Caco-2 (cell line): ENCODE results near the gene CRTC3. TPM values are rescaled to one million over a fixed set of nuclear protein-coding genes. Genes with fewer than 3 reads are reported as not detected.

Experiments used
- BruUV-seq: library from RNA; stranded (reverse); fragments of 400-500 nt; replicated peaks from 2 replicates; lab custom pipeline; 2021; lab: Mats Ljungman, UMichigan
- CTCF ChIA-PET: fragments of 300-600 bp; sonication (Branson Sonifier 250); formaldehyde crosslinking; loops from one replicate; lab custom pipeline; 2022; ENCODE audit warnings: antibody characterized with exemption; lab: Charles Lee
- POLR2A ChIA-PET: fragments of 300-600 bp; sonication (Branson Sonifier 250); formaldehyde crosslinking; loops from one replicate; lab custom pipeline; 2022; ENCODE audit warnings: antibody characterized with exemption; lab: Charles Lee
- DNase-seq, 2 experiments: peaks; one replicate each; pipeline versions ENCODE4 v3.0.0 to v3.0.0-alpha.2; 2020 to 2022
- H3K27me3 ChIP-seq: replicated peaks from 2 replicates; pipeline ENCODE4 v1.6.0; 2011; ENCODE audit warnings: low read length; ENCODE audit not compliant: control insufficient read depth, insufficient read depth
- H3K36me3 ChIP-seq: 2 replicates; pipeline ENCODE4 v1.5.1; 2011; ENCODE audit warnings: low read length; ENCODE audit not compliant: control insufficient read depth, insufficient read depth
- H3K4me1 ChIP-seq: fragments of 250-450 bp; sonication (Bioruptor Pico); 2 replicates; pipeline ENCODE4 v1.5.1; 2020; ENCODE audit warnings: mild to moderate bottlenecking
- H3K4me3 ChIP-seq: 2 replicates; pipeline ENCODE4 v1.5.1; 2011; ENCODE audit warnings: low read depth, mild to moderate bottlenecking, control low read depth, low read length
- H3K9me3 ChIP-seq: fragments of 250-450 bp; sonication (Bioruptor Pico); 2 replicates; pipeline ENCODE4 v1.5.1; 2020; ENCODE audit warnings: mild to moderate bottlenecking, moderate library complexity
- H3K27ac Mint-ChIP-seq: one replicate; pipeline ENCODE4 v1.8.0; 2022; ENCODE audit warnings: mixed read lengths; ENCODE audit not compliant: unreplicated experiment
- H3K27me3 Mint-ChIP-seq: one replicate; pipeline ENCODE4 v1.8.0; 2022; ENCODE audit warnings: mixed read lengths; ENCODE audit not compliant: insufficient read depth, unreplicated experiment
- H3K36me3 Mint-ChIP-seq: one replicate; pipeline ENCODE4 v1.8.0; 2022; ENCODE audit warnings: mild to moderate bottlenecking, mixed read lengths; ENCODE audit not compliant: insufficient read depth, unreplicated experiment
- H3K4me1 Mint-ChIP-seq: one replicate; pipeline ENCODE4 v1.8.0; 2022; ENCODE audit warnings: low read depth, mixed read lengths; ENCODE audit not compliant: unreplicated experiment
- H3K4me3 Mint-ChIP-seq: one replicate; pipeline ENCODE4 v1.8.0; 2022; ENCODE audit warnings: mild to moderate bottlenecking, moderate library complexity, mixed read lengths; ENCODE audit not compliant: unreplicated experiment
- H3K9me3 Mint-ChIP-seq: one replicate; pipeline ENCODE4 v1.8.0; 2022; ENCODE audit warnings: mixed read lengths; ENCODE audit not compliant: unreplicated experiment
- CTCF ChIP-seq, 2 experiments: fragments of 200-600 bp in 1 of 2; IDR thresholded peaks; 1 replicate in 1 of 2; 2 replicates in 1 of 2; pipeline versions ENCODE4 v1.5.1 to v1.8.0; 2011 to 2022; ENCODE audit warnings: antibody characterized with exemption in 1 of 2, control low read depth in 1 of 2, inconsistent platforms in 1 of 2, low read depth in 1 of 2, low read length in 1 of 2, mild to moderate bottlenecking in 1 of 2, moderate library complexity in 1 of 2; ENCODE audit not compliant: insufficient read depth in 1 of 2, severe bottlenecking in 1 of 2, unreplicated experiment in 1 of 2
- intact Hi-C: fragments of 100-400 bp; cut with micrococcal nuclease; formaldehyde crosslinking; loops from one replicate; pipeline ENCODE4 v1.10.0; 2022; ENCODE audit not compliant: unreplicated experiment
- total RNA-seq: library from RNA; stranded (reverse); gene quantifications from 2 replicates; pipeline ENCODE4 v1.2.3, GENCODE V29; 2022

The CRTC3 gene
- total RNA-seq, 1 experiment from 2014 or later: 35.0 TPM

GRCh38 chr15:90545095-90545494 is 15.4 kb downstream of the CRTC3 start:
- H3K4me3 Mint-ChIP-seq: no peak overlapping the region
- H3K4me1 ChIP-seq: no peaks in the 10 kb centered on the region
- H3K36me3 Mint-ChIP-seq: no peaks in the 10 kb centered on the region
- TF ChIP-seq CTCF (IDR thresholded peaks at IDR 0.05; ENCODE audit: insufficient read depth in 1 of 2, low read depth in 1 of 2, low read length in 1 of 2, severe bottlenecking in 1 of 2, unreplicated experiment in 1 of 2): no peak
- H3K27me3 Mint-ChIP-seq: no peaks in the 10 kb centered on the region
- CTCF ChIA-PET: interaction anchor here (0.7 kb wide), 1 partner anchor 18 kb away, joined by 3 read pairs; no protein-coding TSS in a partner anchor
- POLR2A ChIA-PET: no interaction called here
- H3K9me3 ChIP-seq: no peaks in the 10 kb centered on the region
- H3K27ac Mint-ChIP-seq: no peak overlapping the region
- H3K27me3 ChIP-seq: no peaks in the 10 kb centered on the region
- H3K36me3 ChIP-seq: no peaks in the 10 kb centered on the region
- DNase-seq: no peak
- intact Hi-C loops: no loop called here
- H3K9me3 Mint-ChIP-seq: no peaks in the 10 kb centered on the region
- no TSS peak for BruUV-seq
- H3K4me1 Mint-ChIP-seq: peaks cover 7% of the 10 kb centered on the region
- no peak overlapping the region for H3K4me3 ChIP-seq

- no peak overlapping the region for H3K4me3 ChIP-seq
- Mint-ChIP-seq H3K27me3 (no peaks in the 10 kb centered on the region), H3K36me3 (no peaks in the 10 kb centered on the region), H3K9me3 (no peaks in the 10 kb centered on the region), H3K4me3 (no peak overlapping the region), H3K4me1 (peaks cover 7% of the 10 kb centered on the region), H3K27ac (no peak overlapping the region)
- ChIA-PET POLR2A (no interaction called here), CTCF (interaction anchor here (0.6 kb wide), 1 partner anchor 39 kb away, joined by 4 read pairs; no protein-coding TSS in a partner anchor)
- H3K36me3 ChIP-seq: no peaks in the 10 kb centered on the region
- intact Hi-C loops: no loop called here
- no peaks in the 10 kb centered on the region for H3K9me3 ChIP-seq
- H3K27me3 ChIP-seq: no peaks in the 10 kb centered on the region
- no peak for TF ChIP-seq CTCF (IDR thresholded peaks at IDR 0.05; ENCODE audit: insufficient read depth in 1 of 2, low read depth in 1 of 2, low read length in 1 of 2, severe bottlenecking in 1 of 2, unreplicated experiment in 1 of 2)
- no TSS peak for BruUV-seq
- DNase-seq: no peak
- H3K4me1 ChIP-seq: no peaks in the 10 kb centered on the region
Measured at GRCh38 chr15:90547540-90547939, 17.8 kb downstream of the CRTC3 start.

DNA sequence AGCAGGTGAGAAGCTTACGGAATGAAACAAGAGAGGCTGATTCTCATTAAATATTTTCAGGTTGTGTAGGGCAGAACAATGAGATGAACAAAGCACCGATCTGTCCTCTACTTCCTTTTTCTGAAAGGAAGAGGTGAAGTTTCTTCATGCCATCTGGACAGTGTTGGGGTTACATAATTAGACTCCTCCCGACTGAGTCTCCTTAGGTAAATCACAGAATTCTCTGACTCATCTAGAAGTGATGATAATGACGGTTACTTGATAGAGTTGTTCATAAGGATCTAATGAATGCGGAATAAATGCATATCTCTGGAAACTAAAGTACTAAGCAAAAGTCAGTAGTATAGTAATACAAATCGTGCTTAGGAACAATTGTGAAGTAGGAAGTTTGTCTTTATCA is 21.2 kb downstream of the CRTC3 start:
- Mint-ChIP-seq H3K4me3 (no peak overlapping the region), H3K36me3 (no peaks in the 10 kb centered on the region), H3K27ac (no peak overlapping the region), H3K27me3 (no peaks in the 10 kb centered on the region), H3K4me1 (peaks cover 7% of the 10 kb centered on the region), H3K9me3 (no peaks in the 10 kb centered on the region)
- BruUV-seq: no TSS peak
- intact Hi-C loops: no loop called here
- Histone ChIP-seq H3K9me3 (no peaks in the 10 kb centered on the region), H3K36me3 (no peaks in the 10 kb centered on the region), H3K4me3 (no peak overlapping the region), H3K27me3 (no peaks in the 10 kb centered on the region), H3K4me1 (0 out of 2 replicates have a peak, but pooled peaks cover 2% of the 10 kb centered on the region)
- DNase-seq: no peak
- TF ChIP-seq CTCF (IDR thresholded peaks at IDR 0.05; ENCODE audit: insufficient read depth in 1 of 2, low read depth in 1 of 2, low read length in 1 of 2, severe bottlenecking in 1 of 2, unreplicated experiment in 1 of 2): no peak
- CTCF ChIA-PET: no interaction called here
- POLR2A ChIA-PET: no interaction called here
